HEK293T (cell line): ENCODE data around the gene ATP8B3.
A peak's percentile ranks its signal among the peaks of the same experiment; 100 is the strongest.

Source experiments
- CTCF ChIA-PET: fragments of 350-600 bp; formaldehyde crosslinking; extraction: SDS; loops from one replicate; lab custom pipeline; 2021; ENCODE audit warnings: antibody characterized with exemption, inconsistent platforms; lab: Yijun Ruan, JAX
- POLR2A ChIA-PET: fragments of 350-600 bp; formaldehyde crosslinking; extraction: SDS; loops from one replicate; lab custom pipeline; 2020; ENCODE audit warnings: antibody characterized with exemption, inconsistent platforms; lab: Yijun Ruan, JAX
- DNase-seq: peaks from one replicate; pipeline ENCODE4 v3.0.0; 2012; ENCODE audit warnings: mixed read lengths; ENCODE audit errors: extremely low spot score
- ARNT ChIP-seq: fragments of 450-650 bp; IDR thresholded peaks from 2 replicates; pipeline ENCODE4 v1.6.1; 2017; ENCODE audit warnings: mild to moderate bottlenecking
- BHLHE40 ChIP-seq: fragments of 450-650 bp; IDR thresholded peaks from 2 replicates; pipeline ENCODE4 v1.6.1; 2016; ENCODE audit warnings: mild to moderate bottlenecking, moderate library complexity, borderline replicate concordance
- CTBP1 ChIP-seq: fragments of 450-650 bp; IDR thresholded peaks from 2 replicates; pipeline ENCODE4 v1.6.1; 2016; ENCODE audit warnings: borderline replicate concordance
- ELF4 ChIP-seq: fragments of 450-650 bp; IDR thresholded peaks from 2 replicates; pipeline ENCODE4 v1.6.1; 2017; ENCODE audit warnings: antibody characterized with exemption
- FOXA1 ChIP-seq: fragments of 450-650 bp; IDR thresholded peaks from 2 replicates; pipeline ENCODE4 v1.6.1; 2016; ENCODE audit warnings: mild to moderate bottlenecking
- FOXK2 ChIP-seq: fragments of 450-650 bp; IDR thresholded peaks from 2 replicates; pipeline ENCODE4 v1.6.1; 2016; ENCODE audit warnings: mild to moderate bottlenecking
- FOXM1 ChIP-seq: fragments of 450-650 bp; IDR thresholded peaks from 2 replicates; pipeline ENCODE4 v1.6.1; 2017; ENCODE audit warnings: mild to moderate bottlenecking, borderline replicate concordance
- HDGF ChIP-seq: fragments of 450-650 bp; IDR thresholded peaks from 2 replicates; pipeline ENCODE4 v1.6.1; 2017; ENCODE audit warnings: antibody characterized with exemption, borderline replicate concordance
- L3MBTL2 ChIP-seq: fragments of 450-650 bp; conservative IDR thresholded peaks from 2 replicates; pipeline ENCODE4 v1.6.1; 2016; ENCODE audit warnings: mild to moderate bottlenecking
- LEF1 ChIP-seq: fragments of 450-650 bp; IDR thresholded peaks from 2 replicates; pipeline ENCODE4 v1.6.1; 2017; ENCODE audit warnings: mild to moderate bottlenecking, borderline replicate concordance
- NFRKB ChIP-seq: fragments of 450-650 bp; IDR thresholded peaks from 2 replicates; pipeline ENCODE4 v1.6.1; 2016; ENCODE audit warnings: mild to moderate bottlenecking, moderate library complexity
- PKNOX1 ChIP-seq: fragments of 450-650 bp; IDR thresholded peaks from 2 replicates; pipeline ENCODE4 v1.6.1; 2016
- SP1 ChIP-seq: fragments of 450-650 bp; IDR thresholded peaks from 2 replicates; pipeline ENCODE4 v1.6.1; 2017
- SUZ12 ChIP-seq: fragments of 450-650 bp; IDR thresholded peaks from 2 replicates; pipeline ENCODE4 v1.6.1; 2016; ENCODE audit warnings: mild to moderate bottlenecking
- TARDBP ChIP-seq: fragments of 450-650 bp; IDR thresholded peaks from 2 replicates; pipeline ENCODE4 v1.6.1; 2016
- ZNF384 ChIP-seq: fragments of 450-650 bp; IDR thresholded peaks from 2 replicates; pipeline ENCODE4 v1.6.1; 2016

Gene ATP8B3

GRCh38 chr19:1848399-1849131, 36.5 kb upstream of the ATP8B3 start, which contains the start of gene REXO1:
Gene REXO1, minus strand, starts transcription at chr19:1848483. Its CDS starts 125 bp downstream, at chr19:1848358.
- ChIA-PET POLR2A (interaction anchor here (1.3 to 1.4 kb wide), 2 partner anchors 28 to 49 kb away, joined by 3 to 5 read pairs; no protein-coding TSS in a partner anchor), CTCF (interaction anchor here (0.6 to 2.1 kb wide), 2 partner anchors 10 kb away, joined by 3 to 9 read pairs; no protein-coding TSS in a partner anchor)
- TF ChIP-seq ELF4 (peak; percentile 77), SP1 (no peak), NFRKB (peak; percentile 82)
- DNase-seq: peak; percentile 84

GRCh38 chr19:1847684-1848398, 35.8 kb upstream of the ATP8B3 start:
- ChIA-PET POLR2A (no interaction called here), CTCF (no interaction called here)
- TF ChIP-seq CTBP1 (no peak), ZNF384 (no peak), FOXK2 (no peak)
- peak; percentile 49 for DNase-seq

- POLR2A ChIA-PET: no interaction called here
- CTCF ChIA-PET: no interaction called here
- no peak for TF ChIP-seq FOXA1
- no peak for TF ChIP-seq L3MBTL2
- no peak for TF ChIP-seq TARDBP
- no peak for TF ChIP-seq ZNF384
- no peak for TF ChIP-seq FOXK2
- TF ChIP-seq NFRKB: no peak
- no peak for DNase-seq
Measured at GRCh38 chr19:1847348-1847683, 35.2 kb upstream of the ATP8B3 start.

- CTCF ChIA-PET: no interaction called here
- DNase-seq: no peak
- TF ChIP-seq ZNF384 (no peak), PKNOX1 (no peak), FOXA1 (no peak), BHLHE40 (no peak), HDGF (no peak), TARDBP (no peak), L3MBTL2 (no peak), SP1 (no peak)
- POLR2A ChIA-PET: interaction anchor here (1.9 kb wide), 1 partner anchor 30 kb away, joined by 5 read pairs; no protein-coding TSS in a partner anchor
Measured at GRCh38 chr19:1846517-1847204, 34.6 kb upstream of the ATP8B3 start.

GRCh38 chr19:1845642-1846041, 33.6 kb upstream of the ATP8B3 start:
- TF ChIP-seq PKNOX1: no peak
- TF ChIP-seq BHLHE40: no peak
- no peak for TF ChIP-seq FOXA1
- TF ChIP-seq SP1: no peak
- TF ChIP-seq HDGF: no peak
- no peak for TF ChIP-seq FOXM1
- no peak for TF ChIP-seq NFRKB
- TF ChIP-seq L3MBTL2: no peak
- TF ChIP-seq FOXK2: no peak
- TF ChIP-seq LEF1: no peak
- TF ChIP-seq ZNF384: no peak
- TF ChIP-seq SUZ12: no peak
- no peak for TF ChIP-seq ELF4
- no peak for TF ChIP-seq CTBP1
- no peak for TF ChIP-seq TARDBP
- TF ChIP-seq ARNT: no peak
- ChIA-PET CTCF (no interaction called here), POLR2A (interaction anchor here (1.9 kb wide), 1 partner anchor 31 kb away, joined by 5 read pairs; no protein-coding TSS in a partner anchor)
- no peak for DNase-seq

- POLR2A ChIA-PET: interaction anchor here (1.9 kb wide), 1 partner anchor 31 kb away, joined by 5 read pairs; no protein-coding TSS in a partner anchor
- CTCF ChIA-PET: no interaction called here
Measured at GRCh38 chr19:1845125-1845515, 33.0 kb upstream of the ATP8B3 start.

More at GRCh38 chr19:1845125-1845515, 33.0 kb upstream of the ATP8B3 start:
- DNase-seq: no peak
- TF ChIP-seq HDGF (no peak), FOXA1 (no peak), BHLHE40 (no peak), ELF4 (no peak), SUZ12 (no peak), L3MBTL2 (no peak), ARNT (no peak), SP1 (no peak), PKNOX1 (no peak), ZNF384 (no peak), LEF1 (no peak), FOXM1 (no peak), CTBP1 (no peak), NFRKB (no peak), TARDBP (no peak), FOXK2 (no peak)
